ENCODE measurements around the gene CISD1.

Gene CISD1

GRCh38 chr10:58265249-58265648 is 3.7 kb upstream of the CISD1 start:
- DNase-seq (ENCODE audit: low spot score), result no peak

GRCh38 chr10:58266003-58266825 is 2.7 kb upstream of the CISD1 start:
- DNase-seq (ENCODE audit: low spot score), result no peak

GRCh38 chr10:58266826-58267712 is 1.9 kb upstream of the CISD1 start:
- DNase-seq (ENCODE audit: low spot score), result peak; percentile 22

GRCh38 chr10:58267713-58268453 is 1.1 kb upstream of the CISD1 start, which contains the start of gene IPMK:
Gene IPMK, minus strand, starts transcription at chr10:58267894. Its CDS starts 283 bp downstream, at chr10:58267611.
- DNase-seq (ENCODE audit: low spot score), result peak; percentile 88

- no peak for DNase-seq (ENCODE audit: low spot score)
These were observed 462 bp upstream of the CISD1 start for GRCh38 chr10:58268454-58268945.

- no peak for DNase-seq (ENCODE audit: low spot score)
These were observed 874 bp downstream of the CISD1 start for GRCh38 chr10:58269782-58270290.

GRCh38 chr10:58275261-58275660 is 6.3 kb downstream of the CISD1 start:
- no peak for DNase-seq (ENCODE audit: low spot score)

GRCh38 chr10:58275908-58276307 is 6.9 kb downstream of the CISD1 start:
- DNase-seq (ENCODE audit: low spot score), result no peak

GRCh38 chr10:58278274-58278961 is 9.5 kb downstream of the CISD1 start:
- DNase-seq (ENCODE audit: low spot score), result no peak

- no peak for DNase-seq (ENCODE audit: low spot score)
These were observed 10.0 kb downstream of the CISD1 start for GRCh38 chr10:58278962-58279307.

GRCh38 chr10:58280477-58280876 is 11.5 kb downstream of the CISD1 start:
- DNase-seq (ENCODE audit: low spot score), result no peak

- DNase-seq (ENCODE audit: low spot score), result no peak
These were observed 12.3 kb downstream of the CISD1 start for GRCh38 chr10:58281092-58281752.

- no peak for DNase-seq (ENCODE audit: low spot score)
These were observed 13.7 kb downstream of the CISD1 start for GRCh38 chr10:58282615-58283014.

- DNase-seq (ENCODE audit: low spot score), result peak; percentile 60
These were observed 22.7 kb downstream of the CISD1 start for GRCh38 chr10:58291538-58292174.

GRCh38 chr10:58293989-58294388 is 25.0 kb downstream of the CISD1 start:
- no peak for DNase-seq (ENCODE audit: low spot score)

GRCh38 chr10:58299580-58299979 is 30.6 kb downstream of the CISD1 start:
- DNase-seq (ENCODE audit: low spot score), result peak; percentile 64

GRCh38 chr10:58300676-58301075 is 31.7 kb downstream of the CISD1 start:
- DNase-seq (ENCODE audit: low spot score), result no peak

- DNase-seq (ENCODE audit: low spot score), result no peak
These were observed 33.3 kb downstream of the CISD1 start for GRCh38 chr10:58302254-58302653.

GRCh38 chr10:58304099-58304633 is 35.2 kb downstream of the CISD1 start:
- no peak for DNase-seq (ENCODE audit: low spot score)

- no peak for DNase-seq (ENCODE audit: low spot score)
These were observed 36.9 kb downstream of the CISD1 start for GRCh38 chr10:58305821-58306220.

All from SK-N-DZ (cell line).